ENCODE data around the gene EEIG1. TPM values are rescaled to one million over a fixed set of nuclear protein-coding genes. Genes with fewer than 3 reads are reported as not detected.

EEIG1 gene
- total and polyA plus RNA-seq, 7 donors: 3.6 to 11.4 (median 6.1) TPM

GRCh38 chr9:127942216-127943010, 38.4 kb downstream of the EEIG1 start:
- no peak overlapping the region for H3K27ac ChIP-seq
- H3K36me3 ChIP-seq (ENCODE audit: insufficient read depth in 1 of 2, low read depth in 1 of 2): peaks cover 0 to 24% of the 10 kb centered on the region in 2 donors
- intact Hi-C loops (cut with DNase I): loop anchor here (1.0 to 10.0 kb wide), 3 partner anchors 92 to 175 kb away; no protein-coding TSS in a partner anchor
- no peaks in the 10 kb centered on the region for H3K27me3 ChIP-seq (ENCODE audit: insufficient read depth in 3 of 3, low read length in 2 of 3)
- peaks cover 2% of the 10 kb centered on the region for H3K4me1 ChIP-seq
- no peaks in the 10 kb centered on the region for H3K9me3 ChIP-seq
- WGBS, 3 donors: 34 to 50% (median 39%) methylated on average over 17 to 18 of the region's 18 CpGs
- no peak overlapping the region for H3K4me3 ChIP-seq
- peak; percentile 74 to 85 (median 83) for ATAC-seq
- DNase-seq: peak; percentile 76 to 89
- TF ChIP-seq, protein P1, sequence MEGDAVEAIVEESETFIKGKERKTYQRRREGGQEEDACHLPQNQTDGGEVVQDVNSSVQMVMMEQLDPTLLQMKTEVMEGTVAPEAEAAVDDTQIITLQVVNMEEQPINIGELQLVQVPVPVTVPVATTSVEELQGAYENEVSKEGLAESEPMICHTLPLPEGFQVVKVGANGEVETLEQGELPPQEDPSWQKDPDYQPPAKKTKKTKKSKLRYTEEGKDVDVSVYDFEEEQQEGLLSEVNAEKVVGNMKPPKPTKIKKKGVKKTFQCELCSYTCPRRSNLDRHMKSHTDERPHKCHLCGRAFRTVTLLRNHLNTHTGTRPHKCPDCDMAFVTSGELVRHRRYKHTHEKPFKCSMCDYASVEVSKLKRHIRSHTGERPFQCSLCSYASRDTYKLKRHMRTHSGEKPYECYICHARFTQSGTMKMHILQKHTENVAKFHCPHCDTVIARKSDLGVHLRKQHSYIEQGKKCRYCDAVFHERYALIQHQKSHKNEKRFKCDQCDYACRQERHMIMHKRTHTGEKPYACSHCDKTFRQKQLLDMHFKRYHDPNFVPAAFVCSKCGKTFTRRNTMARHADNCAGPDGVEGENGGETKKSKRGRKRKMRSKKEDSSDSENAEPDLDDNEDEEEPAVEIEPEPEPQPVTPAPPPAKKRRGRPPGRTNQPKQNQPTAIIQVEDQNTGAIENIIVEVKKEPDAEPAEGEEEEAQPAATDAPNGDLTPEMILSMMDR (IDR thresholded peaks at IDR 0.05): peak; percentile 88

- DNase-seq (no peak), ATAC-seq (no peak)
- no peaks in the 10 kb centered on the region for H3K9me3 ChIP-seq
- intact Hi-C loops (cut with DNase I): loop anchor here (5.0 to 10.0 kb wide), 2 partner anchors 173 to 175 kb away; no protein-coding TSS in a partner anchor
- no peak overlapping the region for H3K27ac ChIP-seq
- H3K36me3 ChIP-seq (ENCODE audit: insufficient read depth in 1 of 2, low read depth in 1 of 2): peaks cover 0 to 24% of the 10 kb centered on the region in 2 donors
- TF ChIP-seq, protein P1 (IDR thresholded peaks at IDR 0.05): no peak
- 29 to 44% (median 41%) methylated on average over 1 to 3 of the region's 3 CpGs for WGBS, 3 donors
- H3K27me3 ChIP-seq (ENCODE audit: insufficient read depth in 3 of 3, low read length in 2 of 3): no peaks in the 10 kb centered on the region
- H3K4me3 ChIP-seq: no peak overlapping the region
- peaks cover 3% of the 10 kb centered on the region for H3K4me1 ChIP-seq
Measured at GRCh38 chr9:127941961-127942215, 38.9 kb downstream of the EEIG1 start.

- TF ChIP-seq, protein P1 (IDR thresholded peaks at IDR 0.05): no peak
- WGBS, 3 donors: 78 to 86% (median 84%) methylated on average over 18 of the region's 18 CpGs
- peaks cover 9% of the 10 kb centered on the region for H3K4me1 ChIP-seq
- no peak for DNase-seq
- peaks cover 0 to 25% of the 10 kb centered on the region in 2 donors for H3K36me3 ChIP-seq (ENCODE audit: insufficient read depth in 1 of 2, low read depth in 1 of 2)
- no peak overlapping the region for H3K27ac ChIP-seq
- H3K4me3 ChIP-seq: no peak overlapping the region
- no peaks in the 10 kb centered on the region for H3K9me3 ChIP-seq
- intact Hi-C loops (cut with DNase I): loop anchor here (5.0 to 10.0 kb wide), 2 partner anchors 173 to 176 kb away; no protein-coding TSS in a partner anchor
- no peak for ATAC-seq
- no peaks in the 10 kb centered on the region for H3K27me3 ChIP-seq (ENCODE audit: insufficient read depth in 3 of 3, low read length in 2 of 3)
Measured at GRCh38 chr9:127941062-127941960, 39.5 kb downstream of the EEIG1 start.

DNA sequence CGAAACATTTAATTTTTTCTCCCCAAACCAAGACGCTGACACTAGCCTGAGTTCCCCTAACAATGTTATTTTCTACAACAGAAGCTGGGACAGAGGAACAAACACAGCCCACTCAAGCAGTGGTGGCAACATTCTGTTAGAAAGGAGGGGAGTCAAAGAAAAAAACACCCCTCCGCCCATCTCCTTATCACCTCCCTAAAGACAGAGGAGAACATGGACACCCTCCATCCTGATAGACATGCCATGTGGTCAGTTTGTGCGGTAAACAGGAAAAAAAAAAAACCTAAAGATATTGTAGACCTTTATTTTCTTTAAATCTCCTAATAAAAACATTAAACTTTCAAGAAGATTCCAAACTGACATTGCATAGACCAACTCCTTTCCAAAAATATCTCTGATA, 40.2 kb downstream of the EEIG1 start:
- Histone ChIP-seq H3K4me1 (peaks cover 12% of the 10 kb centered on the region), H3K27ac (no peak overlapping the region), H3K4me3 (no peak overlapping the region), H3K27me3 (ENCODE audit: insufficient read depth in 3 of 3, low read length in 2 of 3) (no peaks in the 10 kb centered on the region), H3K36me3 (ENCODE audit: insufficient read depth in 1 of 2, low read depth in 1 of 2) (peaks cover 0 to 28% of the 10 kb centered on the region in 2 donors), H3K9me3 (no peaks in the 10 kb centered on the region)
- intact Hi-C loops (cut with DNase I): loop anchor here (5.0 to 10.0 kb wide), 2 partner anchors 174 to 177 kb away; no protein-coding TSS in a partner anchor
- DNase-seq (no peak), ATAC-seq (no peak)
- TF ChIP-seq, protein P1 (IDR thresholded peaks at IDR 0.05): no peak
- 91 to 98% (median 94%) methylated on average over 4 of the region's 4 CpGs for WGBS, 3 donors
